CD1c-positive myeloid dendritic cell (primary cell): Measurements from ENCODE around the gene CDHR1.
"Not testable (repeated sequence)": the region's sequence is repeated elsewhere in the genome, so short reads cannot be mapped to it uniquely, and the experiment has no call there.

Experiments used
- DNase-seq: peaks from one replicate; pipeline ENCODE4 v3.0.0-alpha.2; 2016; ENCODE audit errors: extremely low spot score

The CDHR1 gene

DNA sequence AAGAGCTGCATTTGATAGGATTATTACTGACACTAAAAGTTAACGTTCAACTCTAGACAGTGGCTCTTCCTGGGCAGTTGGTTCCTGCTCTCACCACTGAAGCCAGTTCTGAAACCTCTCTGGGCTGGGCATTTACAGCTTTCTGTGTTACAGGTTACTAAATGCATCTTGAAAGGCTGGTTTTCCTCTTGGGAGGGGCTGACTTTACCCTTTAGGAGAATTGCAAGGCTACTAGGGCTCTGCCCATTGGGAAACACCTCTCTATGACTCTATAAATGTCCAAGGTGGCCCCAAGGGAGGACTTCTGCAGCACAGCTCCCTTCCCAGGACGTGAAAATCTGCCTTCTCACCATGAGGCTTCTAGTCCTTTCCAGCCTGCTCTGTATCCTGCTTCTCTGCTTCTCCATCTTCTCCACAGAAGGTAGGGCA, 20.8 kb upstream of the CDHR1 start, which contains the start of gene GPR15LG:
Gene GPR15LG (plus strand): TSS at position 301 of the 429 bp plus-strand sequence. CDS start 51 bp downstream, at position 352.
- no peak for DNase-seq

DNA sequence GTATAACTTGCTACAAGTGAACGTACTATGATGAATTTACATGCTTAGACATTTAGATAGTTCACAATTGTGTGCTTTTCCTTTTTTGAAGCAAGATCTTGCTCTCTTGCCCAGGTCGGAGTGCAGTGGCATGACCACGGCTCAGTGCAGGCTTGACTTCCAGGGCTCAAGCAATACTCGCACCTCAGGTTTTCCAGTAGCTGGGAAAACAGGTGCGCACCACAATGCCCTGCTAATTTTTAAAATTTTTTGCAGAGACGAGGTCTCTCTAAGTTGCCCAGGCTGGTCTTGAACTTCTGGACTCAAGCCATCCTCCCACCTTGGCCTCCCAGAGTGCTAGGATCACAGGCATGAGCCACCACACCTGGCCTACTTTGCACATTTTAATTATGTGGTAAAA, 18.9 kb upstream of the CDHR1 start:
- no peak for DNase-seq

DNA sequence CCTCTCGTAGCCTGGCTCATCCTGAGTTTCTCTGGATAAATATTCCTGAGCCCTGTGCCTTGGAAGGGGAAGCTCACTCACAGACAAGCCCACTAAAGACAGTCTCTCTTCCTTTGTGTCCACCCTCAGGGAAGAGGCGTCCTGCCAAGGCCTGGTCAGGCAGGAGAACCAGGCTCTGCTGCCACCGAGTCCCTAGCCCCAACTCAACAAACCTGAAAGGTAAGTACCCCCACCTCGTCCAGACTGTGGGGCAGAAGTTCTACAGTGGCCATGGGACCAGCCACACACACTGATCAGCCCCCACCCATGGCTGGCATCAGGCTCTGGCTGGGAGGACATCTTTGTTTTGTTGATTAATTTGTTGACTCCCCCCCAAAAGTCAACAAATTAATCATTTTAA, 18.0 kb upstream of the CDHR1 start:
- DNase-seq, result no peak

DNA sequence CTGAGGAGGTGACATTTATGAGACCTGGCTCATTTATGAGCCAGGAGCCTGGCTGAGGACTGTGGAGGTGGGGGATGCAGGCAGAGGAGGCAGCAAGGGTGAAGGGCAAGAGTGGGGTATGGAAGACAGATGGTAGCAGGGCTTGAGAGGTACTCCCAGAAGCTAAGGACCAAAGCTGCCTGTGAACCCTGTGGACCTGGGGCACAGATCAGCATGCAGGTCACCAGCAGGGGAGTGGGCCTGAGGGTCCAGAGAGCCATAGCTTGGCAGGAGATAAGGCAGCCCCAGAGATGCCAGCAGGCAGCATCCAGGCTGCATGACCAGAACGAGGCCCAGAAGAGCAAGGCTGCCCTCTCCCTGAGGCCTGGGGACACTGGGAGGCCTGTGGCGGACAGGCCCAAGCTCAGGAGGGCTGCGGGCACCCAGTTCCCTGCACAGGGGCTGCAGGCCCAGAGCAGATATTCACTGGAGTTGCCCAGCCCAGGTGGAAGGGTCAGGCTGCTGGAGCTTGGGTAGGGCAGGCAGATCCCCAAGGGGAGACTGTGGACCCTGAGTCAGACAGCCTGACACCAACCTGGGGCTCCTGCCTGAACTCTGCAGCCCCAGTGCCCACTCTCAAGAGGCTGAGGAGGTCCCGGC, 17.4 kb upstream of the CDHR1 start:
- DNase-seq, result no peak

DNA sequence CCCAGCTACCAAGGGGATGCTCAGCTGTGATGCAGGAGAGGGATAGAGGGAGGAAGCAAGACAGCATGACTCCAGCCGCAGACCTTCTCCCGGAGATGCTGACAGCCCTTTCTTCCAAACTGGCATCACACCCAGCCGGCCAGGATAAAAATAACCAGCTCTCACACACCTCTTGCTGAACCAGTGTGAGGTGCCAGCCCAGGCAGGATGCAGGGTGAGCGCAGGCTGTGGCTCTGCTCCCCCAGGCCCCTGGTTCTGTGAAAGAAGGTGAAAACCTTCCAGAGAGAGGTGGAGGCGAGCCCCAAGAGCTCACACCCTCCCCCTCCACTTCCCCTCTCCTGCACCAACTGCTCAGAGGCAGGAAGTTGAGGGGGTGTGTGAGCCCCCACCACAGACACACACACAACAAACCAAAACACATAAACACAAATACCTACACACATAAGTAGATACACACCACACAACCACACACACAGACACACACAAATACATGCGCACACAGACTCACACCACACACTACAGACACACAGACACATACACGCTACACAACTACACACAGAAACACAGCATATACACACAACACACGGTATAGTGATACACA, 16.7 kb upstream of the CDHR1 start:
- peak; percentile 12 for DNase-seq

DNA sequence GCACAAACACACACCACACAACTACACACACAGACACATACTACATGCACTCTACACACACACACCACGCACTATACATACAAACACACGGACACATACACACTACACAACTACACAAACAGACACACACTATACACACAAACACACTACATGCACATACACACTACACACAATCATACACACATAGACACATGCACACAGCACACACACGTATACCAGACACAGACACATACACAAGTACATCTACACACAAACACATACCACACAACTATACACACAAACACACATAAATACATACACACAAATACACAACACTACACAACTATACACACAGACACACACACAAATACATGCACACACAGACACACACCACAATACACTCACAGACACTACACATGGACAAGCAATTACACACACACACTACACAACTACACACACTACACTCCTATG, 16.2 kb upstream of the CDHR1 start:
- no peak for DNase-seq

DNA sequence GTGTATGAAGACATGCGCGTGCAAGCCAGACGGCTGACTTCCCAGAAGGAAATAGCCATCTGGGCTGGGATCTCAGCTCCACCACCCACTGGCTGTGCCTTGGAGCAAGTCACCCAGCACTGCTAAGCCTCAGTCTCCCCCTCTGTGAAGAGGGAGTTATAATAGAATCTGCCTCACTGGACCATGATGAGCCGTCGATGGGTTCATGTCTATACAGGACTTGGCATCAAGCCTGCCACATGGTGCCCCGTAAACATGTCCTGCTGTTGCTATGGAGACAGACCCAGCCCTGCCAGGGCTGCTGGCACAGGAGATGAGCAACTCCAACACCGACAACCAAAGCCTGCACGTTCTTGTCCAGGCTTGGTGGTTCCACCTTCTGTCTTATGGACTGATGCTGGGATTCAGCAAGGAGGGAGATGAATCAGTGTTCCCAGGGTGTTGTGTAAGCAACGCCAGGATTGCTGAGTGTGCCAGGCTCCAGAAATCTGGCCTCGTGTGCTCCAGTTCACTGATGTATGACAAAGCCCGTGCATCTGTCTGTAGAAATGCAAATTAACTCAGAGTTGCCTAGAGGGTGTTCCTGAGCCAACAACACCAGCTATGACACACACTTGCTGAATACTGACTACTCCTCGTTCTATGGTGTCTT, 15.2 kb upstream of the CDHR1 start:
- DNase-seq, result no peak

DNA sequence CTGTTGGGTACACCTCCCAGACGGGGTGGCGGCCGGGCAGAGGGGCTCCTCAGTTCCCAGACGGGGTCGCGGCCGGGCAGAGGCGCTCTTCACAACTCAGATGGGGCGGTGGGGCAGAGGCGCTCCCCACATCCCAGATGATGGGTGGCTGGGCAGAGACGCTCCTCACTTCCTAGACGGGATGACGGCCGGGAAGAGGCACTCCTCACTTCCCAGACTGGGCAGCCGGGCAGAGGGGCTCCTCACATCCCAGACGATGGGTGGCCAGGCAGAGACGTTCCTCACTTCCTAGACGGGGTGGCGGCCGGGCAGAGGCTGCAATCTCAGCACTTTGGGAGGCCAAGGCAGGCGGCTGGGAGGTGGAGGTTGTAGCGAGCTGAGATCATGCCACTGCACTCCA, 14.0 kb upstream of the CDHR1 start:
- DNase-seq, result not testable (repeated sequence)

DNA sequence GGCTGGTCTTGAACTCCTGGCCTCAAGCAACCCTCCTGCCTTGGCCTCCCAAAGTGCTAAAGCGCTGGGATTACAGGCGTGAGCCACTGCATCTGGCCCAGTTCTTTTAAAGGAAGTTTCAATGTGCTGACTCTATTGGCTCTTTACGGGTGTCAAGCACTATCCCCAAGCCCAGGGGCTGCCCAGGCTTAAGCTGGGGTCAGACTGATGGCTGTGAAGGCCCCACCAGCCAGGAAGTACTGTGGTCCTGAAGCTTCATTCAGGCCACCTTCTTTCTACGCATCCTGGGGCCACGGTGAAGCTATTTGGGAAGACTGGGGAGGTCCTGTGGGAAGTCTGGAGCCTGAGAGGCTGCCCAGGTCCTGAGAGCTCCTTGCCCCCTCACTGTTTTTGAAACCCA, 12.7 kb upstream of the CDHR1 start:
- no peak for DNase-seq

DNA sequence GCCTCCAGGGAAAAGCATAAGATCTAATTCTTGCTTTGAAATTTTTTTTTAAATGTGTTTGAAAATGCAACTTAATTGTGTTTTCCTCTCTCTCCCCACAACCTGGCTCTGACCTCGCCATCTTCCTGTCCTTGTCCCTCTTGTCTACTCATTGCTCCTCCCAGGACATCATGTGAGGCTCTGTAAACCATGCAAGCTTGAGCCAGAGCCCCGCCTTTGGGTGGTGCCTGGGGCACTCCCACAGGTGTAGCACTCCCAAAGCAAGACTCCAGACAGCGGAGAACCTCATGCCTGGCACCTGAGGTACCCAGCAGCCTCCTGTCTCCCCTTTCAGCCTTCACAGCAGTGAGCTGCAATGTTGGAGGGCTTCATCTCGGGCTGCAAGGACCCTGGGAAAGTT, 9.8 kb upstream of the CDHR1 start:
- DNase-seq, result no peak

DNA sequence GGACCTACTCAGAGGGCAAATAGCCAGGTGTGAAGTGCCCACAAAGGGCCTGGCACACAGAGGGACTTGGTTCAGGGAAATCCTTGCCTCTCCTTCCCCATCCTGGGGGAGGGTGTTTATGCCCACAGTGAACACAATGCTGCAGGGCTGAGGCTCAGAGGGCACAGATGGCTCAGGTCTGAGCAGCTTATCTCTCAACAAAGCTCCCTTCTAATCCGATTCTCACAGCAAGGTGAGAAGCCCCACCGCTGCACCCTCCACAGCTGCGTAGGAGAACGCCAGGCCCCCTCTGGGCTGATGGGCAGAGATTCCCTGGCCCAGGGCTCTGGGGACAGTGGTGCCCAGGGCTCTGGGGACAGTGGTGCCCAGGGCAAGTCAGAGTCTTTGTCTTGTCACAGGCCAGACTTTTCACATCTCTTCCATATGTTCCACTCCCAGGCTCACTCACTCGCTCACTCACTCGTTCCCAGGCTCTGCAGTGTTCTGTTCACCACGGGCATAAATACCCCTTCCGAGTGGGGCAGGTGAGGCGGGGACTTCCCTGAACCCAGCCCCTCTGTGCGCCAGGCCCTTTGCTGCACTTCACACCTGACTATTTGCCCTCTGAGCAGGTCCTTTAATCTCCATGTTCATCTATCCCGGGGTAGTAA, 8.7 kb upstream of the CDHR1 start:
- DNase-seq, result no peak

DNA sequence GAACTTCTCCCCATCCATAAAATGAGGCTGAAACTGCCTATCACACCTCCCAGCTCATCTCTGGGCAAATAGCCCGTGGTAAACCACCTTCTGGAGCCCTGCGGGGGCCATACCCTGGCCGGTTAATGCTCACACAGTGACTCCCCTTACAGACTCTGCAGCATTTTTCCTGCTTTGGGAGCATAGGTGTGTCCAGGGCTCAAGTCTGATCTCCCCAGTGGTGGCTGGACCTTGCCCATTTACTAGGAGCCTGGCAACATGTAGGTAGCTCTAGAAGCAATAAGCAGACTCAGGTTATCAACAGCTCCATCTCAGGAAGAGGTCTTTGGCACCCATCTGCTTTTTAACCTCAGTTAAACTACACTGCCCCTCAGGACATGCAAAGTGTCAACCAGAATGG, 5.5 kb upstream of the CDHR1 start:
- no peak for DNase-seq

DNA sequence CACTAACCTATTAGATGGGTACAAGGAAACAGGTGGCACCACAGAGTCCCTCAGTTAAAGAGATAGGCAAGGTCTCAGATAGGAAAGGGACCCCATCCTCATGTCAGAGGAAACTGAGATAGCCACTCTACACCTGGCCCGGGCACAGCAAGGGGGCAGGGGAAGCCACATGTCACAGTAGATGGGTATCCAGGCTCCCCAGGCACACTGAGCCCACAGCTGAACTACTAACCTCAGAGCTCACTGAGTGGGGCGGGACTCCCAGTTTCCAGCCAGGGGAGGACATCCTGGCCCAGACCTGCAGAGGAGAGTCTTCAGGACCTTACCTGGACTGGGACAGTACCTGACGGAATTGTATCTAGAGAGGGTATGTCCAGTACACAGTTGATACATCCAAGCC, 3.7 kb upstream of the CDHR1 start:
- no peak for DNase-seq

DNA sequence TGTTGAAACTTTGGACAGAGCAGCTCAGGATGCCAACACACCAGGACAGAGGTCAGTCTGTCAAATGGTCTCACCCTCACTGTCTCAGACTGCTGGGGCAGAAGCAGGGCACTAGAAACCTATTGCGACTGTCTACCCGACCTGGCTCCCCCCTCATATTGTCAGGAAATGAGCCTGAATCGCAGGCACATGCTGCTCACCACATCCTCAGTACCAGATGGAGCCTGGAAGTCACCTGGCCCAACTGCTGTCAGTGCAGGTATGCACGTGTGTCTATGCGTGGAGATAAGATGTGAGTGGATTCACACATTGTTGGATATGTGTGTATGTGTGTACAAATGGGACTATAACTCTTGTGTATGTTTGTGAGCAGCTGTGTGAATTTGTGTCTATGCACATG, 3.2 kb upstream of the CDHR1 start:
- DNase-seq, result no peak

DNA sequence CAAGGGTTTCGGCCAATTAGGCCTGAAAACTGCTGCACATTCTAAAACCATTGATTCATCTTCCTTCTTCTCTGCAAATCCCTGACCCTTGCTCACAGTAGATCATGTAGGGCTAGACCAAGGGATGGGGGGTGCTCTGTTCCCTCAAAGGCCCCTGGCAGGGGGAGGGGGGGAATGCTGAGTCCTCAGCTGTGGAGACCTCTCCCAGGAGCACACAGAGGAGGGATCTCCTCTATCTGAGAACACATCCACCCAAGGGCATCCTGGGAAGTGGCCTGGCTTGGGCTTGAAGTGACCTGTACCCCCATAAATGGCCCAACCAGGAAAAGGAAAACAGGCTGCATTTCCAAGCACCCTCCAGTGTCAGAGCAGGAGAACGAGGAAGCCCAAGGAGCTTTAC, 1.0 kb upstream of the CDHR1 start:
- DNase-seq, result no peak

DNA sequence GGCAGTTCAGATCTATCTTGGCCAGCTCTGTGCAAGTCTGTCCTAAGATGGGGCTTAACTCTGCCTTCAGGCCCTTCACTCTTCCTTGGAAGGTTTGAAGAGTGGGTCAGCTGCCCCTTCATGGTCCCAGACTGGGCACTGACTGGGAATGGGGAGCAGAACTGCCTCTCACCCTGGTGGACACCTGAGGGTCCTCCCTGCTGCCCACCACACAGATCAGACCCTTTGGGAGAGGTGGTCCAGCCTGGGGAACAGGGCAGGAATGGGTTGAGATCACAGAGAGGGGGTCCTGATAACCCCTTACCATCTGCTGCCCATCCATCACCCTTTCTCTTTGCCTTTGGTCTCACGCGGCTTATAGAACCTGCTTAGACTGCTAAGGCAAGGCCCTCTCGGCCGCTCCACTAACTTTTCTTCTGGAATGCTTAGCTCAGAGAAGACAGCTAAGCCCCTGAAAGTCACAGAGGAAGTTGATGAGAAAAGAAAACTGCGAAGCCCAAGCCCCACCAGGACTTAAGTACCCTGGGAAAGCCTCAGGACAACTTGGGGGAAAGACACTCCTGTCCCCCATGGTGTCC, 402 bp upstream of the CDHR1 start:
- no peak for DNase-seq

DNA sequence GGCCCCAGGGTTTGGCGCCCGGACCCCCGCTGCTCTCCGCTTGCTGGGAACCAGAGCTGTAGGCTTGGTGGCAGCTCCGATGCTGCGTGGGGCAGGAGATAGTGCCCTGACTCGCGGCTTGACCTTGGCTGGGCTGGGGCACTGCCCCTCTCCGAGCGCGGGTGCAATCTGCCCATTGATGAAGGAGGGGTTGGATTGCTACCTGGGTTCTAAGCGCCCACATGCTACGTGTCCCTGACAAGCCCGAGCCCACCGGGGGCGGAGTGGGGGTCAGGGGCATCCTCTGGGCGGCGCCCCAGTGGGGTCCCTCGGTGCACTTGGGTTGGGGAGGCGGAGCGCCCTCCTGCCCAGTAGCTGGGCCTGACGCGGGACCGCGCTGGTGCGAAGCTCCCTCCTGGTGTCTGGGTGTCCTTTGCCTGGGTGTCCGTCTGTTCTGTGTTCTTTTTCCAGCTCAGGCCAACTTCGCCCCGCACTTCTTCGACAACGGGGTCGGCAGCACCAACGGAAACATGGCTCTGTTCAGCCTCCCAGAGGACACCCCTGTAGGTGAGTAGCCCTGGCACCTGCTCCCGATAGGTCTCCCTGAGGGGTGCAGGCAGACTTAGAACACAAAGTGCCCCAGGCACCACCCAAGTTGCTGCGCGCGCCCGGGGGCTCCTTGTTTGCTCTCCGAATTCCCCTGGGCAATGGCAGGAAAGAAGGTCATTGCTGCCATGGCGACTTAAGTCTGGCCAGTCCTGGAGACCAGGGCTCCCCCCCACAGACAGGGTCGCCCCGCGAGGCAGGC, 900 bp downstream of the CDHR1 start:
- DNase-seq, result no peak

DNA sequence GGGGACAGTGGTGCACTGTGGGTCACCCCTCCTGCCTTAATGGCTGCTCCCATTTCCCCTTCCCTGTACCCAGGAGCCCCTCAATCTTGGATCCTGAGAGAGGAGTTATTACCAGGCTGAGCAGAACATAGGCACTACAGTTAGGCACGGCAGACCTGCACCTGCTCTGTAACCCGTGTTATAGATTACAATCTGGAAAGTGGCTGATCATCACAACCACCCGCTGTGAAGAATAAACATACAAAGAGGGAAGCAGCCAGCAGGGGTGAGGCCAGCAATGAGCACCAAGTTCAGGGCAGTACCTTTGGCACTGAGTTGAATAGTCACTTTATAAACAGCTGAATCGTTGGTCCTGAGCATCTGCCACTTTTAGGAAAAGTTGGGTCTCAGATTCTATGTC, 1.7 kb downstream of the CDHR1 start:
- DNase-seq, result no peak

DNA sequence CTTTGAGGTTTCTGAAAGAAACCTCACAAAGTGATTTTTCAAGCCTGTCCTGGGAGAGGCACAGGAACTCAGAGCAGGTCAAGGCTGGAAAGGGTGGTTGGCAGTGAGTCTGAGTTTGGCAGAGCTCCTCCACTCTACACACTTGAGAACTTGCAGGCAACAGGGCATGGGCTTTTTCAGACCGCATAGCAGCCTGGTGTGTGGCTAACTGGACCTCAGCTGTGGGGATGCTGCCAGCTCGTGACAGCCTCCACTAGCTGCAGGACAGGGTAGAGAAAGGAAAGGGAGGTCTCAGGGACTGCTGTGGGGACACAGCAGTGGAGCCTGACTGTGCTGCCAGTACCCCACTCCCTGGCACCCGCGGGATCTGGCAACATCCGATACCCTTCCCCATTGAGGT, 2.6 kb downstream of the CDHR1 start:
- DNase-seq, result no peak

DNA sequence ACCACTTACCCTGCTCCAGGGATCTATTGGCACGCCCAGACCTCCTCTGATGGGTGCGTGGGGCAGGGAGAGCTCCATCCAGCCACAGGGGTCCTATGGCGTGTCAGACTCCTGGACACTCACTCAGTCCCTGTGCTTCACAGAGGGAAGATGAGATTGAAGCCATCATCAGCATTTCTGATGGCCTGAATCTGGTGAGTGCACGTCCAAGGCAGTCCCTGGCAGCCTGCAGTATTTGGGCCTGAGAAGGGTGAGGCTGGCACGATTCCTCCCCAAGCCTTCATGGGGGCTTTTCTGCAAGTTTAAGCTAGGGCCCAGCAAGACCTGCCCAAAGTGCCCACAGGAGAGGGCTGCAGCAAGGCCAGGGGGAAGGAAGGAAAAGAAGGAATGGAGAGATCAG, 3.3 kb downstream of the CDHR1 start:
- no peak for DNase-seq

DNA sequence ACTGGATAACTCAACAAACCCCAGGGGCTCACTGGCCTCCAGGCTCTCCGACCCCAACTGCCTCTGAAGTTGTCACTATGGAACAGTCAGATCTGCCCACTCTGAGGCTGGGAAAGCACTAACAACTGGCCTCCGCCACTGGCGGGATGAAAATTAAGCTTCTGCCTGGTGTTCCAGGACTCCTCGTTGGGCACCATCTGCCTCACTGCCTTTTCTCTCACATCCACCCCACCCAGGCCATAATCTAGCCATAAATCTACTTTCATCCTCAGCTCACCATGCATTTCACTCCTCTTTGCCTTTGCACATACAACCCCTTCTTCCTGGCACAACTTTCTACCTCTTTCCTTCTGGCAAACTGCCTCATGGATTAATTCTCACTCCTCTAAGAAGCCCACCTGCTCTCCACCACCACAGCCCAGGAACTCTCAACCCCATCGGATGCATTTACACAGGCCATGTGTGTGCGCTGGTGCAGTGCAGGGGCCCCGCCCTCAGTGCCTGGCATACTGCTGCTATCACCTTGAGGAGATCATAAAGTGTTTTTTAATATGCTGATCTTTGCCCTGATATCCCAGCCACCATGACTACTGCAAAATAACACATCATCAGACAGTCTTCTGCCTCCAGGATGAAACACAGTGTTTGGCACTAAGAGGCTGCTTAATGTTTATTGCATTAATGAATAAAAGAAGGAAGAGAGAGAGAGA, 4.0 kb downstream of the CDHR1 start:
- DNase-seq, result no peak
